Right ventricle myocardium superior (tissue), 1 donor: ENCODE data around the gene TPCN2. TPM values are rescaled to one million over a fixed set of nuclear protein-coding genes. Genes with fewer than 3 reads are reported as not detected.

ENCODE experiments used
- ATAC-seq: fragments of 200-7000 bp; cut with Tn5 transposase; one replicate; pipeline ENCODE4 v1.9.1; 2020; ENCODE audit warnings: mild to moderate bottlenecking; ENCODE audit not compliant: poor library complexity
- DNase-seq: peaks from one replicate; pipeline ENCODE4 v3.0.0-alpha.2; 2020
- intact Hi-C: fragments of 100-400 bp; cut with DNase I; formaldehyde crosslinking; loops from one replicate; pipeline ENCODE4 v1.11.2; 2022
- total RNA-seq: library from RNA; stranded (reverse); fragmentation: NEBNext Ultra II Directional; extraction: Animal tissue kit (Norgen Biotek cat#: 25700); gene quantifications from one replicate; pipeline ENCODE4 v1.2.1, GENCODE V29; 2021
- donor health status: DM: no; HTN: yes; CAD: no; lungs with severe emphysema.

TPCN2 gene
- total RNA-seq, 1 donor from 2014 or later: 7.6 TPM

- ATAC-seq (no peak), DNase-seq (no peak)
- intact Hi-C loops: no loop called here
Measured at GRCh38 chr11:69032833-69033232, 15.9 kb upstream of the TPCN2 start.

- intact Hi-C loops: no loop called here
- no peak for ATAC-seq
- DNase-seq: no peak
Measured at GRCh38 chr11:69033431-69033830, 15.3 kb upstream of the TPCN2 start.

- no peak for DNase-seq
- intact Hi-C loops: no loop called here
- ATAC-seq: no peak
Measured at GRCh38 chr11:69034123-69034867, 14.4 kb upstream of the TPCN2 start.

GRCh38 chr11:69035150-69035945, 13.4 kb upstream of the TPCN2 start:
- DNase-seq (peak; percentile 71), ATAC-seq (peak; percentile 48)

GRCh38 chr11:69035946-69036340, 12.8 kb upstream of the TPCN2 start:
- peak; percentile 65 for DNase-seq
- intact Hi-C loops: no loop called here
- peak; percentile 33 for ATAC-seq

More at GRCh38 chr11:69035150-69035945, 13.4 kb upstream of the TPCN2 start:
- intact Hi-C loops: no loop called here

GRCh38 chr11:69037074-69037473, 11.7 kb upstream of the TPCN2 start:
- ATAC-seq: no peak
- intact Hi-C loops: no loop called here
- no peak for DNase-seq

GRCh38 chr11:69037544-69037943, 11.2 kb upstream of the TPCN2 start:
- DNase-seq: no peak

GRCh38 chr11:69039501-69039900, 9.2 kb upstream of the TPCN2 start:
- no peak for DNase-seq
- intact Hi-C loops: no loop called here
- ATAC-seq: no peak

More at GRCh38 chr11:69037544-69037943, 11.2 kb upstream of the TPCN2 start:
- no peak for ATAC-seq
- intact Hi-C loops: no loop called here

GRCh38 chr11:69040051-69040450, 8.7 kb upstream of the TPCN2 start:
- DNase-seq (no peak), ATAC-seq (no peak)
- intact Hi-C loops: no loop called here

GRCh38 chr11:69040581-69041260, 8.0 kb upstream of the TPCN2 start:
- intact Hi-C loops: no loop called here
- DNase-seq (no peak), ATAC-seq (no peak)

- DNase-seq (no peak), ATAC-seq (peak; percentile 42)
- intact Hi-C loops: no loop called here
Measured at GRCh38 chr11:69041516-69041915, 7.2 kb upstream of the TPCN2 start.

GRCh38 chr11:69044111-69045013, 4.4 kb upstream of the TPCN2 start:
- peak; percentile 64 for ATAC-seq
- intact Hi-C loops: no loop called here
- DNase-seq: peak; percentile 84

GRCh38 chr11:69048031-69048693, 570 bp upstream of the TPCN2 start:
- DNase-seq (no peak), ATAC-seq (no peak)
- intact Hi-C loops: no loop called here

- ATAC-seq: peak; percentile 2
- DNase-seq: no peak
- intact Hi-C loops: no loop called here
Measured at GRCh38 chr11:69049490-69049867, 747 bp downstream of the TPCN2 start.

GRCh38 chr11:69050592-69051380, 2.1 kb downstream of the TPCN2 start:
- ATAC-seq (no peak), DNase-seq (no peak)
- intact Hi-C loops: no loop called here

GRCh38 chr11:69051381-69052342, 2.9 kb downstream of the TPCN2 start:
- intact Hi-C loops: no loop called here
- DNase-seq: no peak
- peak; percentile 23 for ATAC-seq
